Muscle of arm (tissue), 12 donors: Measurements from ENCODE around the gene C22orf15. TPM values are rescaled to one million over a fixed set of nuclear protein-coding genes. Genes with fewer than 3 reads are reported as not detected.

ENCODE experiments used
- DNase-seq: peaks from one replicate; pipeline ENCODE4 v3.0.0-alpha.2; 2013
- polyA plus RNA-seq, 12 donors: library from polyadenylated mRNA; unstranded; fragments of 120-200 nt; gene quantifications; one replicate each; pipeline ENCODE4 v1.2.1, GENCODE V29; 2013; ENCODE audit not compliant: insufficient read length in 12 of 12

The C22orf15 gene
- polyA plus RNA-seq, 12 donors = 0.08 to 1.0 (median 0.23) TPM; not detected in 2

GRCh38 chr22:23749841-23750301, 12.9 kb upstream of the C22orf15 start:
- DNase-seq = peak; percentile 66

GRCh38 chr22:23750367-23750713, 12.4 kb upstream of the C22orf15 start:
- DNase-seq = no peak

- peak; percentile 79 for DNase-seq
These were observed 11.9 kb upstream of the C22orf15 start, which contains the start of gene ZNF70 for GRCh38 chr22:23750714-23751440. TSS of gene ZNF70 (minus strand) at chr22:23751112. CDS start at chr22:23745140, 5,972 bp downstream.

DNA sequence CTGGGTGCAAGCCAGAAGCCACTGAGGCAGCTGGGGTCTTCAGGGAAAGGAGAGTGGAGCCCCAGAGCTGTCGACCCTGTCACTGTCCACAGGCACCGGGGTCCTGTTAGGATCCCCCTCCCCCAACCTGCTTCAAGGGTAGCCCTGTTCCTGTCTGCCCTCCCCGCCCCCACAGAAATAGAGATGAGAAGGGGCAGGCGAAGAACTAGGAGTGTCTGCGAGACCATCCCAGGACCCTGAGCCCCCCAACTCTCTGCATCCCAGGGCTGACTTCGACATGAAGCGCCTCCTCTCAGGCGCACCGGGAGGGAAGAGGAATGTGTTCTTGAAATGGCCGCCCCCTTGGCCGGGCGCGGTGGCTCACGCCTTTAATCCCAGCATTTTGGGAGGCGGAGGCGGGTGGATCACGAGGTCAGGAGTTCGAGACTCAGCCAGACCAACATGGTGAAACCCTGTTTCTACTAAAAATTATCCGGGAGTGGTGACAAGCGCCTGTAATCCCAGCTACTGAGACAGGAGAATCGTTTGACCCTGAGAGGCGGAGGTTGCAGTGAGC, 11.3 kb upstream of the C22orf15 start:
- no peak for DNase-seq

DNA sequence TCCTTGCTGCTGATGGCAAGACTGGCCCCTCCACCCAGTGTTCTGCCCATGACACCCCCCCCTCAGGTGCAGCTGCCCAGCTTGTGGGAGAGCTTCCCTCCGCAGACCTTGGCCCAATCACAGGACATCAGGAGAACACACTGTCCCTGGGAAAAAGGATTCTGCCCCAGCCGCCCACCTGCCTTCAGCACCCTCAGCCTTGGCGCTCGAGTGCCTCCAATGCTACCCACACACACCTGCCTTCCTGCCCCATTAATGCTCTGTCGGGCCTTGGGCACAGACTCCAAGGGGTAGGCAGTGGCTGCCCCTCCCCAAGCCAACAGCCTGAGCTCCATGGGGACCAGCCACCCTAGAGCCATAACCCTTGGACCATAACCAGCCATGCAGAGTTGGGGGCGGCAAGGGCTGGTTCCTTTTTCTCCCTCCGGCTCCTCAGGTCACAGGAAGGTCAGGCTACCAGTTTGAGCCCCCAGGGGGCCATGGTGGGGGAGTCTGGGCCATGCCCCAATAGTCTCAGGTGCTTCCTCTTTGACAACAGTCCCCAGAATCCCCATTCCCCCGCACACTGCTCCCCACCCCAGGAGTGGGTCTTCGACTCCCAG, 10.6 kb upstream of the C22orf15 start:
- no peak for DNase-seq

- no peak for DNase-seq
These were observed 10.0 kb upstream of the C22orf15 start for GRCh38 chr22:23752750-23753149.

DNA sequence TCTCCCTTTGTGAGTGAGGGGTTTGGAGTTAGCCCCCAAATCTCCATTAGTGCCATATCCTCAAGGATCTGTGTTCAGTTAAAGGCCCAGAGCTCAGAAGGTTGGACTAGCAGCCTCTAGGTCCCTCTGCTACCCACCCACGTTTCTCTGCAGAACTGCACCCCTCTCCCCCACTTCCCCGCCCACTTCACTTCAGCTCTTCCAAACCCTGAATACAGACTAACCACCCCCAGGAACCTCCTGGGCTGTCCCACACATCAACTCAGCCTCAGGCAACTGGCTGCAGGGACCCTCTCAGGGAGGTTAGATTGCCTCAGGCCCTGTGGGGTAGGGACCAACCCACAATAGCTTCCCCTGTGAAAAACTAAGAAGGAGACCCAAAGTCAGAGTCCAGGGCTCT, 9.4 kb upstream of the C22orf15 start:
- DNase-seq = no peak

DNA sequence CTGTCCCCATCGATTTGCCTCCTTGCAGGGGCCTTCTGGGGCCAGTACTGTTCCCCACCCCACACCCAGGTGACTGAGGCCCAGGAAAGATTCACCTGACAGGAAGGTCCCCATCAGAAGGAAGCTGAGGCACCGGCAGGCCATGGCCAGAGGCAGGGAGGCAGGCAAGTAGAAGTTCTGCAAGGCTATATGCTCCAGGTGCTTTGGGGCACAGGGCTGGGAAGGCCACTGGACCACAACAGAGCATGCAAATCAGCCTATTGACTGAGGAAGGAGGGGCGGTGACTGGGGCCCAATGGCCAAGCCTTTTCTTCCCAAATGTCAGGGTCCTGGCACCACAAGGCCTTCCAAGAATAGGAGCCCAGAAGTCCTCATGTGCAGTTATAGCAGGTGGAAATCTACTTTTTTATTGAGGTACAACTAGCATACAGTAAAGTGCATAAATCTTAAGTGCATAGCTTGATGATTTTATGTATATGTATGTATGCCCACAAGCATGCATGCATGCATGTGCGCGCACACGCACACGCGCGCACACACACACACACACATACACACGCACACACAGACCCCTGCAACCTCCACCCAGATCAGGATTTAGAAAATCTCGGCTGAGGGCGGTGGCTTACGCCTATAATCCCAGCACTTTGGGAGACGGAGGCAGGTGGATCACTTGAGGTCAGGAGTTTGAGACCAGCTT, 8.4 kb upstream of the C22orf15 start, which contains the start of gene VPREB3:
Gene VPREB3, minus strand, starts transcription at position 206 of the 700 bp plus-strand sequence. Its CDS starts 62 bp downstream, at position 144.
- no peak for DNase-seq

- DNase-seq = no peak
These were observed 7.7 kb upstream of the C22orf15 start for GRCh38 chr22:23754980-23755636.

DNA sequence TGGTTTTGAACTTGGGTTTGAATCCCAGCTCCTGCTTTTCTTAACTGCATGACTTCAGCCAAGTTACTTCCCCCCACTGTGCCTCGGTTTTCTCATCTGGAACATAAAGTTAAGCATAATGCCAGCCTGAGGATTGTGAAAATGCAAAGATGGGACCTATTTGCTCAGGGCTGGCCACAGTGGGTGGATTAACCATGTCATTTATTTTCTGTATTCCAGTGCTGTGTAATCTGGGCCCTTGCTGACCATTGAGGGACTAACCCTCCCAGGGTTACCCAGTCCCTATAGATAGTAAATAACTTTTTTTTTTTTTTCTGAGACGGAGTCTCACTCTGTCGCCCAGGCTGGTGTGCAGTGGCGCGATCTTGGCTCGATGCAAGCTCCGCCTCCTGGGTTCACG, 7.1 kb upstream of the C22orf15 start:
- no peak for DNase-seq

GRCh38 chr22:23756891-23757290, 5.9 kb upstream of the C22orf15 start:
- no peak for DNase-seq

GRCh38 chr22:23759566-23759965, 3.2 kb upstream of the C22orf15 start:
- DNase-seq = no peak

DNA sequence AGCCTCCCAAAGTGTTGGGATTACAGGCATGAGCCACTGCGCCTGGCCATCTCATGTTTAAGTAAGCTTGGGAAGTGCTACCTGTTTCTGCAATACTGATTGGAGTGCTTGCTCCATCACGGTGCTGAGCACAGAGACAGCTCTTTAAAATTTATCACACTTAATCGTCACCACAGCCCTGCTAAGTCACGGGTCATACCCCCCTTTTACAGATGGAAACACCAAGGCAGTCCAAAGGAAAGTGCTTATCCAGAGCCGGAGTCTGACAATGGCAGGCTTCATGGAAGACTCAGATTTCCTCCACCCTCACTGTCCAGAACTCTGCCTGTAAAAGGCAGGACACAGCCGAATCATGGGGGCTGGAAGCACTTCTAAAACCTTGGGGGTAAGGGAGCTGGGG, 2.7 kb upstream of the C22orf15 start:
- no peak for DNase-seq

DNA sequence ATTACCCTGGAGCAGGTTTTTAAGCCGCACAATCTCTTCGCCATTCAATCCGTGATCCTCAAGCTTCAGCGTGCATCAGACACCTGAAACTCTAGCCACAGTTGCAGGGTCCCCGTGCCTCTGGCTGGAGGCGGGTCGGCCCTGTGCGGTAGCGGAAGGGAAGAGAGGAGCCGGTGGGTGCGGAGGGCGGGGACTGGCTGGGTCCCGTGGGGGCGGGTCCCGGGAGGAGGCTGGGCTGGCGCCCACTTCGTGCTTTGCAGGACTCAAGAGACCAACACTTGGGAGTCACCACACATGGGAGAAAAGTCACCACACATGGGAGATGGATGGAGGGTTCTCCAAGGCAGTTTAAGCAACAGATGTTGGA, 772 bp downstream of the C22orf15 start:
- DNase-seq = no peak

DNA sequence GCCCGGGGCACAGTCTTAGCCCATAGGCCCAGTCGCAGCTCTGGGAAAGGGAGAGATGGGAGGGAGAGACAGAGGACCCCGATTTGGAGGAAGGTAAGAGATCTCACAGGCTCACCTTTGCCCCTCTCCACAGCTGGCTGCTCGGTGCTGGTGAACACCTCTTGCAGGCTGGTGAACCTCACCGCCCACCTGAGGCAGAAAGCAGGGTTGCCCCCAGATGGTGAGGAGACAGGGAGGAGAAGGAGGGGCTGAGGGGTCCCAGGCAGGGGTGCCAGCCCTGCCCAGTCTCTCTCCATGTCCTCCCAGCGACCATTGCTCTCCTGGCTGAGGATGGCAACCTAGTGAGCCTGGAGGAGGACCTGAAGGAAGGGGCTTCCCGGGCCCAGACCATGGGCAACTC, 1.2 kb downstream of the C22orf15 start:
- DNase-seq = no peak

GRCh38 chr22:23764899-23765881, 2.4 kb downstream of the C22orf15 start:
- no peak for DNase-seq

DNA sequence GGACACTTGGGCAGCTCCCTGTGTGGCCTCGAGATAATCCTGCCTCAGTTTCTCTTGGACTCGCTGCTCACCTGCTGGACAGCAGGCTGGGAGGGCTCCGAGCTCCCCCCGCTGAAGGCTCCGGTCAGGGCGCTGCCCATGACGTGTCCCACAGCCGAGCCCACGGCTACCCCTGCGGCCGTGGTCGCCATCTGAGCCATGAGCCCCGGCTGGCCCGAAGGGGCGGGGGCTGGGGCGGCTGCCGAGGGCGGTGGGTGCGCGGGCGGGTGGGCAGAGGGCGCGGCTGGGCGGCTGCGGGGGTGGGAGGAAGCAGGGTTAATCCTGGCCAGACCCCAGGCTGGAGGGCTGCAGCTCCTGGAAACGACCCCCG, 4.5 kb downstream of the C22orf15 start:
- no peak for DNase-seq

DNA sequence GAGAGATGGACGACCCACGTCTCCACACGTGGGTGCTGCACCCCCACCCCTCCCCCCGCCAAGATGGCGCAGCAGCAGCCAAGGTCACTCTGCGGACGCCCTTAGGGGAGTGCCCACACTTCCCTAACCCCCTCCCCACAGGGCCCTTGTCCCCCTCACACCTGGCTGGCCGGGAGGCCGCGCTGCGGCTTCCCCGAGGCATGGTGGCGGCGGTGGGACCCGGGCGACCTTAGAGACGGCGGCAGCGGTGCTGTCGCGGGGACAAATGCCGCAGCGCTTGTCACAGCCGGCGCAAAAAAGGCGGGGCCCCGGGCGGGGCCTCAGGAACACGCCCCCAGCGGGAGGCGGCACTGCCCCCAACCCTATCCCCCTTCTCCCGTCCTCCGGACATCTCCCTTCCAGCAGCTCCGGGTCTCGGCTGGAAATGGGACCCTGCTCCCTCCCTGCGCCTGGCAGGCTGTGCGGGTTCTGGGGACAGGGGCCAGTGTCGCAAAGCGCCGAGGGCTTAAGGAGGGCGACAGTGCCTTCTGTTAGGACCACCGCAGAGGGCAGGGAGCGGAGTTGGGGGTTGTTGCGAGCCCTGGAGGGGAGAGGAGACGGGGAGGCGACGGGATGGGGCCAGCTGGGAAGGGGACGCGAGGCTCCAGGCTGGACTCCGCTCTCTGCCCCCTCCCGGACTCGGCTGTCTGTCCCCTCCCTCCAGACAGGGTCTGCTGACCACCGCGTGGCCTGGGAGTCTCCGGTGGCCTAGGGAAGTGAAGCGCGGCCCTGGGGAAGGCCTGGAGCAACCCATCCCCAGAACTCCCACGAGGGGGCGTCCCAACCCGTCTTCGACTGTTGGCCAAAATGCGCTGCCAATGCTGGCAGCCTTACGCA, 5.1 kb downstream of the C22orf15 start, which contains the start of gene CHCHD10:
Gene CHCHD10, minus strand, starts transcription at position 300 of the 876 bp plus-strand sequence. Its CDS starts 98 bp downstream, at position 202.
- DNase-seq = peak; percentile 84

DNA sequence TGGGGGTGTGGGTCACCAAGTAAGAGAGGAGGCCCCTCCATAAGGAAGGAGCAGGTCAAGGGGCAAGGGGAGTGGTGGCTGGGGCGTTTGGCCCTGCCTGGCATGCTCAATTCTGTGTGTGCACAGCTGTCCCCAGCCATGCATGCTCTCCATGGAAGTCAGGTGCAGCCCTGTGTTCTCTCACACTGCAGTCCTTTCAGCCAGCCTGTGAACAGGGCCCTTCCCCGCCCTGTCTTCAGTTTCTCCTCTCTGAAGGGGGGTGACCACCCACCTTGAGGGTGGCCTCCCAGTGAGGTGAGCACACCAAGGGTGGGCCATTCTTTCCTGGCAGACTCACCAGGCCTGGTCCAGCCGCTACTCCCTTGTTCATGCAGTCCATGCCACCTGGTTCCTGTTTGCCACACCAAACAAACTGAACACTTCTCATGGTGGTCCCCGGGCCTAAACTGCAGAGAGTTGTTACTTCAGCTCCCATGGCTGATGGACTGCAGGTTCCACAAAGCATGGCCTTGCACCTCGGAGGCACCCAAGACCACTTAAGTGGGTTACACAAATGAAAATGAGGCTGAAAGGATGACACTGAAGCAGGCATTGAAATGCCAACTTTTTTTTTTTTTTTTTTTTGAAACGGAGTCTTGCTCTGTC, 6.7 kb downstream of the C22orf15 start:
- DNase-seq = no peak
